Lower leg skin (tissue), 4 donors: ENCODE results near the gene PLA2G4F. TPM values are rescaled to one million over a fixed set of nuclear protein-coding genes. Genes with fewer than 3 reads are reported as not detected.

Experiments
- DNase-seq, 2 donors: peaks; one replicate each; pipeline ENCODE4 v3.0.0-alpha.2; 2019; ENCODE audit warnings: low spot score in 2 of 2
- H3K4me3 ChIP-seq: fragments of 200-600 bp; sonication (generic); 2 replicates; pipeline ENCODE4 v1.5.1; 2017; ENCODE audit warnings: mild to moderate bottlenecking, low read depth; ENCODE audit not compliant: poor library complexity, severe bottlenecking
- POLR2A ChIP-seq, 2 donors: fragments of 450-650 bp; IDR thresholded peaks; one replicate each; pipeline ENCODE4 v1.6.1; 2016 to 2017; ENCODE audit warnings: antibody characterized with exemption in 2 of 2, mild to moderate bottlenecking in 1 of 2, moderate library complexity in 1 of 2
- WGBS, 2 donors: methylation state at CpG; one replicate each; pipeline ENCODE4 v1.1.5; 2018; 5-methylcytosine and 5-hydroxymethylcytosine counted together
- intact Hi-C: fragments of 100-400 bp; cut with DNase I; formaldehyde crosslinking; loops from one replicate; pipeline ENCODE4 v1.15.0; 2023; ENCODE audit warnings: low total_unique reads
- total RNA-seq, 4 donors: library from RNA; depleted of rRNA; stranded (reverse); fragments of >200 nt; gene quantifications; one replicate each; pipeline ENCODE4 v1.1.0, GENCODE V29; 2016
- TF ChIP-seq, protein P1 (sequence below), 3 donors: fragments of 450-650 bp; IDR thresholded peaks; one replicate each; pipeline ENCODE4 v1.5.1; 2016; ENCODE audit warnings: antibody characterized with exemption in 3 of 3, mild to moderate bottlenecking in 3 of 3, moderate library complexity in 2 of 3

PLA2G4F gene
- total RNA-seq, 4 donors from 2014 or later, result 117 to 176 (median 170) TPM

DNA sequence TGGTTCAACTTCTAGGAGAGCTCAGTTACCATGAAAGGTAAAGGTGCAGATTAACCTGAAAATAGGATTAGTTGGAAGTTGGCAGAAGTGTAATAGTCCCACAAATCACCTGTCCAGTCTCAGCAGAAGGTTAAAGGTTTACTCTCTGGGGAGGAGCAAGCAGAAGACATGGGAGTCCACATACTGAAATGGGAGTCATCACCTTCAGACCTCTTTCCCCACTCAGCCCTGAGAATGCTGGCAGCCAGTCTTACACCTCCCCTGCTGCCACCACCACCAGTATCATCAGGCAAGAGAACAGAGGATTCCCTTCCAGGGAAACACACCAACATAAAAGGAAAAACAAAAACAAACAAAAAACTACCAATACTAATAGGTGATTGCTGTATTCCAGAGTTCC is 48.2 kb downstream of the PLA2G4F start:
- no peak overlapping the region for H3K4me3 ChIP-seq
- no peak for DNase-seq
- TF ChIP-seq, protein P1, sequence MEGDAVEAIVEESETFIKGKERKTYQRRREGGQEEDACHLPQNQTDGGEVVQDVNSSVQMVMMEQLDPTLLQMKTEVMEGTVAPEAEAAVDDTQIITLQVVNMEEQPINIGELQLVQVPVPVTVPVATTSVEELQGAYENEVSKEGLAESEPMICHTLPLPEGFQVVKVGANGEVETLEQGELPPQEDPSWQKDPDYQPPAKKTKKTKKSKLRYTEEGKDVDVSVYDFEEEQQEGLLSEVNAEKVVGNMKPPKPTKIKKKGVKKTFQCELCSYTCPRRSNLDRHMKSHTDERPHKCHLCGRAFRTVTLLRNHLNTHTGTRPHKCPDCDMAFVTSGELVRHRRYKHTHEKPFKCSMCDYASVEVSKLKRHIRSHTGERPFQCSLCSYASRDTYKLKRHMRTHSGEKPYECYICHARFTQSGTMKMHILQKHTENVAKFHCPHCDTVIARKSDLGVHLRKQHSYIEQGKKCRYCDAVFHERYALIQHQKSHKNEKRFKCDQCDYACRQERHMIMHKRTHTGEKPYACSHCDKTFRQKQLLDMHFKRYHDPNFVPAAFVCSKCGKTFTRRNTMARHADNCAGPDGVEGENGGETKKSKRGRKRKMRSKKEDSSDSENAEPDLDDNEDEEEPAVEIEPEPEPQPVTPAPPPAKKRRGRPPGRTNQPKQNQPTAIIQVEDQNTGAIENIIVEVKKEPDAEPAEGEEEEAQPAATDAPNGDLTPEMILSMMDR (IDR thresholded peaks at IDR 0.05), result no peak
- no peak for TF ChIP-seq POLR2A (IDR thresholded peaks at IDR 0.05)
- intact Hi-C loops, result no loop called here

DNA sequence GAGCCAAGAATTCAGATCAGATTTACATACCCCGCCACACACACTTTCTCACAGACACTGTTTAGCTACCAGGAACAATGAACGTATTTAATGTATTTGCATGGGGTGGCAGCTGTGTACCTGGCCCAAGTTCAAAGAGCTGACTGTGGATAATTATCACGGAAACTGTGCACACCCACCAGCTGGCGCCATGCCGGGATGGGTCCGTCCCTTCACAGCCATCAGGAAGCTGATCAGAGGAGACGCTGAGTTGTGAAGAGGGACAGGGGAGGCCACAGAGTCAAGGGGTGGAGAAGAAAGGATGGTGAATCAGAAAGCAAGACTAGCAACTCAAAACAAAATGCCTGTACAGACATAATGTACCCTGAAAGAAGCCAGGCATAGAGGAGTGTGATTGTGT is 49.0 kb downstream of the PLA2G4F start:
- WGBS, 2 donors, result 3 to 12% methylated on average over 7 of the region's 7 CpGs
- no peak for DNase-seq
- TF ChIP-seq, protein P1 (IDR thresholded peaks at IDR 0.05), result no peak
- no peak for TF ChIP-seq POLR2A (IDR thresholded peaks at IDR 0.05)
- intact Hi-C loops, result no loop called here
- no peak overlapping the region for H3K4me3 ChIP-seq

DNA sequence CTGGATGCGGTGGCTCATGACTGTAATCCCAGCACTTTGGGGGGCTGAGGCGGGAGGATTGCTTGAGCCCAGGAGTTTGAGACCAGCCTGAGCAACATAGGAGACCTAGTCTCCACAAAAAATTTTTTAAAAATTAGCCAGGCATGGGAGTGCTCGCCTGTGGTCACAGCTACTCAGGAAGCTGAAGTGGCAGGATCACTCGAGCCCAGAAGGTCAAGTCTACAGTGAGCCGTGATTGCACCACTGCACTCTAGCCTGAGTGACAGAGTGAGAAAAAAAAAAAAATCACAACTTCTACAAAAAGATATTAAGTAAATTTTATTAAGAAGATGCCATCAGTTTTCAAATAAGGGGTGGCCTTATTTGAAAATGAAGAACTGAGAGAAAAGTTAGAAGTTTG is 50.1 kb downstream of the PLA2G4F start:
- intact Hi-C loops, result no loop called here
- H3K4me3 ChIP-seq, result no peak overlapping the region
- 77 to 90% methylated on average over 5 of the region's 5 CpGs for WGBS, 2 donors
- TF ChIP-seq, protein P1 (IDR thresholded peaks at IDR 0.05), result no peak
- no peak for TF ChIP-seq POLR2A (IDR thresholded peaks at IDR 0.05)
- no peak for DNase-seq

DNA sequence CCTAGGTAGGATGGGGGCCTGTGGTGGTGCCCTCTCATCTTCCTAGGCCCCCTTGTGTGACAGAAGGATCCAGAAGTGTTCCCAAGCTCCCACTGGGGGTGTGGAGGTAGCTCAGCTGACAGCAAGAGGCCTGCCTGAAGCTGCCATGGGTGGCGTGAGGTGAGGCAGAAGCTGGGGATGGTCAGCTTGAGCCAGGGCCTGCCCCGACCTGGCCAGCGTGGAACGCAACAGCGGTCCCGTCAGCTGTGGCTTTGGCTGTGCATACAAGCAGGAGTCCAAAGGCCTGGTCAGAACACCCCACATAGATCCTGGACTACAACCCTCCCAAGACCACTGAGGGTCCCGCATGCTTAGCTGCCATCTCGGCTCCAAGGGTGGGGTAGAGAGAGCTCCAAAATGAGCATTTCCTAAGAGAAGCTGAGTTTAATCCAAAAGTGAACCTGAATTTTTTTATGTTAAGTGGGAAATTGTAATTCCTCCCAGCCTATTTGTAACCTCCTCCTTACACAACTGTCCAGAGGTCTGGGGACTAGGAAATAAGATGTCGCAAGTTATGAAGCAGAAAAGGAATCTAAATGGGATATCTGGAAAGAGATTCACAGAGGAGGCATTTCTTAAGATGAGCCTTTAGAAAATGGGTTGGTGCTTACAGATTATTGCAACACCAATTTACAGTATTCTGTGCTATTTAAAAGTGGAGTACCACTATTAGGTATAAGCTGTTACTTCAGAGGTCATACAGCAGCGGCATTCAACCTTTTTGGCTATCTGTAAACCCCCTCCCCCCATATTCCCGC is 52.1 kb downstream of the PLA2G4F start:
- intact Hi-C loops, result no loop called here
- no peak for DNase-seq
- TF ChIP-seq POLR2A (IDR thresholded peaks at IDR 0.05), result no peak
- TF ChIP-seq, protein P1 (IDR thresholded peaks at IDR 0.05), result no peak
- WGBS, 2 donors, result 94 to 97% methylated on average over 11 of the region's 11 CpGs
- H3K4me3 ChIP-seq, result no peak overlapping the region

DNA sequence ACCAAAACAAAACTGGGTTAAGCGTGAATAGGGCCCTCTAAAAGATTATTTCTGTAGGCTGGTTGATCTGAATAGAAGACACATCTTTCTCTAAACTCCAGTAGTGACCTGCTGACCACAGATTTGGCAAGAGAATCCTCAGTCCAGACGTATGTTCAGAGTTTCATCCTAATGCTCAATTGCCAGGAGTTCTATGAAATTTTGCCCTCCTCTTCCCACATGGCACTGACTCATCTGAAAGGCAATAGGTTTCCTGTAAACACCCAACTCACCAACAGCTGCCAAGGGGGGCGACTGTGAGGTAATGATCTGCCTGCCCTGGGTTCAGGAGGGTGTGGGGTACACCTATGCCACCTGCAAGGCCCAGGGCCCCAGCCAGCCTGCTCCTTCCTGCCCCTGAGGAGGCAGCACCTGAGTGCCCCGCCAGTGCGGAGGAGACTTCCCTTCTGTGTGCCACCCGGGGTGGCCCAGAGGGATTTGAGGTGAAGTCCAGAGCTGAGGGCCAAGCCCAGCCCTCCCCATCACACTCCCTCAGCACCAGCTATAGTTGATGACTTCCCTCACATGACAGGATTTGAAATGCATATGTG is 53.7 kb downstream of the PLA2G4F start:
- no peak overlapping the region for H3K4me3 ChIP-seq
- no peak for TF ChIP-seq POLR2A (IDR thresholded peaks at IDR 0.05)
- TF ChIP-seq, protein P1 (IDR thresholded peaks at IDR 0.05), result no peak
- intact Hi-C loops, result no loop called here
- WGBS, 2 donors, result 65 to 72% methylated on average over 5 to 6 of the region's 6 CpGs
- no peak for DNase-seq
